GM23248 (cell line): ENCODE results near the gene RDM1.

Experiments used
- EZH2 ChIP-seq: fragments of 200-600 bp; sonication (generic); IDR thresholded peaks from 2 replicates; pipeline ENCODE4 v1.6.1; 2018; ENCODE audit warnings: antibody characterized with exemption, mild to moderate bottlenecking; ENCODE audit not compliant: insufficient read depth, poor library complexity, severe bottlenecking
- EZH2phosphoT487 ChIP-seq: fragments of 200-600 bp; sonication (generic); IDR thresholded peaks from 2 replicates; pipeline ENCODE4 v1.6.1; 2018; ENCODE audit warnings: antibody characterized with exemption, moderate library complexity, mild to moderate bottlenecking, low read depth; ENCODE audit not compliant: insufficient read depth

- TF ChIP-seq EZH2phosphoT487 (no peak), EZH2 (no peak)
Measured at GRCh38 chr17:35949401-35949800, 18.8 kb upstream of the RDM1 start.
